Forelimb muscle (tissue), 1 donor: Measurements from ENCODE around the gene PLAGL1. TPM values are rescaled to one million over a fixed set of nuclear protein-coding genes. Genes with fewer than 3 reads are reported as not detected.
"Not testable (repeated sequence)": the region's sequence is repeated elsewhere in the genome, so short reads cannot be mapped to it uniquely, and the experiment has no call there.

Source experiments
- DNase-seq: peaks from one replicate; pipeline ENCODE4 v3.0.0-alpha.2; 2013; ENCODE audit warnings: low read depth
- polyA plus RNA-seq: library from polyadenylated mRNA; unstranded; fragments of 120-200 nt; gene quantifications from one replicate; pipeline ENCODE4 v1.2.1, GENCODE V29; 2013; ENCODE audit not compliant: insufficient read length

Gene PLAGL1
- polyA plus RNA-seq, 1 donor, result 299 TPM

DNA sequence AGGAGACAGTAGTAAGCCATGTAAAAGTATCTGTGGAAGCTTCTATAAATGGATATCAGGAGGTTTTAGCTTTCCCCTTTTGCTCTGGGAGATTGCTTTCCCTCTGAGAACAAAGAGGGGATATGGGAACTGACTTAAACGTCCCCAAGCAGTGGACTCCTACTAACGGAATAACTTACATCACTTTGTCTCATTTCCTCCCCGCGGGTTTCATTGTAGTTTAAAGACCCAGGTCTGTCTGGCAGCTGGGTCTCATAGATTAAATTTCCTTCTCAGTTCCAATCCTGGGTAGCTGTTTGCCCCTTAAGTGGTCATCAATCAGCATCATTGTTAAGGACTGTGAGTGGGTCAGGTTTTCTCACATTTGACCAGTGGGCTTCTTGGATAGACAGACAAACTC is 68.7 kb downstream of the PLAGL1 start:
- no peak for DNase-seq

DNA sequence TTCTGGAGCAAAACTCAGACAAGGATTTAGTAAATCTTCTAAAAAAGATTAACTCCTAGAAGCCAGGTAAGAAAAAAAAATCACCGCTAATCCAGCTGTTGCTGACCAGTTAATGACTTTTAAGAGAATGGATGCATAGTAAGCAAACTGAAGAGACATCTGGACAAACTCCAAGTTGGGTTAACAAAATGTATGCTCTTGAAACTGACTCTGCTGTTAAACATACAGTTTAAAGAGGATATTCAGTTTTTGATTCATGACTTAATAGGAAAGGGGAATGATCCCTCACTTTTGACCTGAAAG is 70.4 kb downstream of the PLAGL1 start:
- no peak for DNase-seq

DNA sequence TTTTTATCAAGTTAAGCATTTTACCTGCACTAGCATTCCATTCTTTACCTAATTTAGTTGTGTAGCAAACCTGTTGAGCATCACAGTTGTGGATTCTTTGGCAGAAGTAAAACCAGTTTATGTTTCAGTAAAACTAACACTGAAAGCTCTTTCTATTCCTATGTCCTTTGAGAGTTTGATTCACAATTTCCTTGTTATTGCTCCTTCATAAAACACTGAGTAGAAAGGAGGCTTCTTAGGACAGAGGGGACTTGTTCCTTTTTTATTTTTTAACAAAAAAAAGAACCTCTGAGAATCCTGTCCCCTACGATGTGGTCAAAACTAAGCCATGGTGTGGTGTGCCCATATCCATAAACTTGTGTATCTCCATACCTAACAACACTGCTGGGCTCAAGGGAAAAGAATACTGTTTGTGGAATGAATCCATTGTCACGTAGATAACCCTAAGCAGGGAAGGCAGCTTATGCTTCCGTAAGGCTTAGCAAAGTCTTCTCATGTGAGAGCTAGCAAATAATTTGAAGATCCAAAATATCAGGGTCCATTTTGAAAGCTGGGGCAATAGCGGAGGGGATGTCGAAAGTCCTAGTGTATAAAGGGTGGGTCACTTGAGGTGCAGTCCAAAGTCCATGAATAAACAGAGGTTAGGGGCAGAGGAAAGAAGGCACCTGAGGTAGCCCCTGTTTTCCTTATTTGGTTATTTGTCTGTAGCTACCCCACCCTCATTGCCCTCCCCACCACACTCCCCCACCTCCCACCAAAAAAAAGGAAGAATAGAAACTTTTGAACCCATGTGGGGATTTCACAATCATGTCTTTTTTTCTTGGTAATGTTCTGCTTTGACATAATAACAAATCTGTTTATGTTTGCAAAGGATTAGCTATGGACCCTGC is 71.0 kb downstream of the PLAGL1 start:
- no peak for DNase-seq

DNA sequence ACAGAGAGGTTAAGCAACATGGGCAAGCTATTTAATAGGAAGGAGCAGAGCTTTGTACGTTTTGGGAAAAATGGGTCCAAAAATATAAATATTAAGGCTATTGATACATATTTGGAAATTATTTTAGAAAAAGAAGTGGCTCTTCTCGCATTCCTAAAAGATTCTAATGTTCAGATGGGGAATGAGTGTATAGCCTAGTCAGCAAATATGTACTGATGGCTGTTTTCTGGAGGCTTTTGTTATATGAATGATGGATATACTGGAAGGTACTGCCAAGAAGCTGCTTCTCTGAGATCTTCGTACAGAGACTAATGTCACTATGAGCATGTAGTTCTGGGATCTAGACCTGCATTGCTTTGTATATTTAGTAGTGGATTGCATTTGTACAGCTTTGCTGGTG is 71.7 kb downstream of the PLAGL1 start:
- DNase-seq, result no peak

DNA sequence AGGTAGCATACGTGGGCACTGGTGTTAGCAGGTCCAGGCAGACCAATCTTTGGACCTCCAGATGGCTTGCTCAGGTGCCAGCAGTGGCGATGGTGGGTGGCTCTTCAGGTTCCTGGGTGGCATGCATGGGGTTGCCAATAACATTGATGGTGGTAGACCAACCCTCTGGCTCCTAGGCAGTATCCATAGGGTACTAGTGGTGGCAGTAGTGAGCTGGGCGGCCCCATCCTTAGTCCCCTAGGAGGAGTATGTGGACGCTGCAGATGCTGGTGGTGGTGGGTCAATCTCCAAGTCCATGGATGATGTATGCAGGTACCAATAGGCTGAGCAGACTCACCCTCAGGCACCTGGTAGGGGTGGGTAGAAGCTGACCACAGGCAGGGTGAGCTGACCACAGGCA is 73.2 kb downstream of the PLAGL1 start:
- DNase-seq, result no peak

DNA sequence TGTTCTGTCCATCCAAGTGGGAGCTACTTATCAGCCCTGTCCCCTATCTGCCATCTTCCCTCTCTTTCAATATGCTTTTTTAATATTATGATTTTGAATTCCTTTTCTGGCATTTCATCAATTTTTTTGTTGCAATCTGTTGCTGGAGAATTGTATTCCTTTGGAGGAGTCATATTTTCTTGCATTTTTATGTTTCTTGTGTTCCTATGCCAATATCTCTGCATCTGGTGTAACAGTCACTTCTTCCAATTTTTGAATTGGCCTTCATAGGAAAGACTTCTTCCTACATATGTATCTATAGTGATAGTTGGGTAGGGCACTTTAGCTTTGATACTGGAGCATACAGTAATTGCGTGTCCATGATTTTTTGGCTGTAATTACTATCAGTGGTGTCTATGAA is 73.7 kb downstream of the PLAGL1 start:
- no peak for DNase-seq

DNA sequence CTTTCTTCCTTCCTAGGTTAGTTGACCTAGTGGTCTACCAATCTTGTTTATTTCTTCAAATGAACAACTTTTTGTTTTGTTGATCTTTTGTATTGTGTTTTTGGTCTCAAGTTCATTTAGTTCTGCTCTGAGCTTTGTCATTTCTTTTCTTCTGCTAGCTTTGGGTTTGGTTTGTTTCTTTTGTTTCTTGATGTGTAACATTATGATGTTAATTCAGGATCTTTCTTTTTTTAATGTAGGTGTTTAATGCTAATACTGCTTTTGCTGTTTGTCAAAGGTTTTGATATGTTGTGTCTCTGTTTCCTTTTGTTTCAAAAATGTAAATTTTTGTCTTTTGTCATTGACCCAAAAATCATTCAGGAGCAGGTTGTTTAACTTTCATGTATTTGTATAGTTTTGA is 78.1 kb downstream of the PLAGL1 start:
- DNase-seq, result no peak

DNA sequence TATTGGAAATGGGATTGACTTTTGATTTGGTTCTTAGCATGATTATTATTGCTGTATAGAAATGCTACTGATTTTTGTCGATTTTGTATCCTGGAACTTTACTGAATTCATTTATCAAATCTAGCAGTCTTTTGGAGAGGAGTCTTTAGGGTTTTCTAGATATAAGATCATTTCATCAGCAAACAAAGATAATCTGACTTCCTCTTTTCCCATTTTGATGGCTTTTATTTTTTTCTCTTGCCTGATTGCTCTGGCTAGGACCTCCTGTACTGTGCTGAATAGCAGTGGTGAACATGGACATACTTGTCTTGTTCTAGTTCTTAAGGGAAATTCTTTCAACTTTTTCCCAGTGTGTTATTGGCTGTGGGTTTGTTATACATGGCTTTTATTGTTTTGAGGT is 79.2 kb downstream of the PLAGL1 start:
- DNase-seq, result no peak

DNA sequence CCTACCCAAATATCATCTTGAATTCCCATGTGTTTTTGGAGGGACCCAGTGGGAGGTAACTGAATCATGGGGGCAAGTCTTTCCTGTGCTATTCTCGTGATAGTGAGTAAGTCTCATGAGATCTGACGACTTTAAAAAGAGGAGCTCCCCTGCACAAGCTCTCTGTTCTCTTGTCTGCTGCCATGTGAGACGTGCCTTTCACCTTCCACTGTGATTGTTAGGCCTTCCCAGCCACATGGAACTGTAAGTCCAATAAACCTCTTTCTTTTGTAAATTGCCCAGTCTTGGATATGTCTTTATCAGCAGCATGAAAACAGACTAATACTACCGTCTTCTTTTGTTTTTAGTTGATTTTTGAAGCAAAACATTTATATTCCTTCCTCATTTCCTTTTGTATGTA is 91.0 kb downstream of the PLAGL1 start:
- not testable (repeated sequence) for DNase-seq

DNA sequence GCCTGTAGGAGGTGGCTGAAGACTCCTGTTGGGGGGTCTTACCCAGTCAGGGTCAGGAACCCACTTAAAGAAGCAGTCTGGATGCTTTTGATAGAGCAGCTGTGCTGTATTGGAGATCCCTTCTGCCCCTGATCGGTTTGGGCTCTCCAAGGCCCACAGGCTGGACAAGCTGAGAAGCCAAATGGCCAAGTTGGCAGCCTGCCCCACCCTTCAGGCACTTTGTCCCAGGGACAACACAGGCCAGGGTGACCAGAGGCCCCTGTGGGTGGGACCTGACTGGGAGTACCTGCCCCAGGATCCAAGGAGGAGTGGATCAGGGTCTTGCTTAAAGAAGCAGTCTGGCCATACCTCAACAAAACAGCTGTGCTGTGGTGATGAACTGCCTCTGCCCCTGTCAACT is 95.4 kb downstream of the PLAGL1 start:
- no peak for DNase-seq

DNA sequence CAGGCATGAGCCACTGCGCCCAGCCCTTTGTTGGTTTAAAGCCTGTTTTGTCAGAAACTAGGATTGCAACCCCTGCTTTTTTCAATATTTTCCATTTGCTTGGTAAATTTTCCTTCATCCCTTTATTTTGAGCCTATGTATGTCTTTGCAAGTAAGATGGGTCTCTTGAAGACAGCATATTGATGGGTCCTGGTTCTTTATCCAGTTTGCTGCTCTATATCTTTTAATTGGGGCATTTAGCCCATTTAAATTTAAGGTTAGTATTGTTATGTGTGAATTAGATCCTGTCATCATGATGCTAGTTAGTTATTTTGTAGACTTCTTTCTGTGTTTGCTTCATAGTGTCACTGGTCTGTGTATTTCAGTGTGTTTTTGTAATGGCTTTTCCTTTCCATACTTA is 97.0 kb downstream of the PLAGL1 start:
- DNase-seq, result no peak

DNA sequence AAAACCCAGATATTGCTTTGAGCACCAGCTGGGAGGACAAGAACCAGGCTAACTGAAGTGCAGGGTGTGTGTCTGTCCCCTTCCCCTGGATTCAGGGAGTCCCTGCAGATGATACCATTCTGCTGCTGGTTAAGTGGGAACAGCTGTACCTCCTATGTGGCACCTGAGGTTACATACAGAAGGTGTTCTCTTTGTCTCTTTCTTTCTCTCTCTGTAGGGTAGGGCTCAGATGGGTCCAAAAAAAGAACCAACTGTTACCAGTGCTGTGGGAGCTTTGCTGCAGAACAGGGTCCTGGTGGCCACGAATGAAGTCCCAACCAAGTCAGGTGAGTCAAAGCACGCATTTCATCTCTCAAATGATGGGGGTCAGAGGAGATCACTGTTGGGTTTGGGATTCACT is 105.2 kb downstream of the PLAGL1 start:
- no peak for DNase-seq

DNA sequence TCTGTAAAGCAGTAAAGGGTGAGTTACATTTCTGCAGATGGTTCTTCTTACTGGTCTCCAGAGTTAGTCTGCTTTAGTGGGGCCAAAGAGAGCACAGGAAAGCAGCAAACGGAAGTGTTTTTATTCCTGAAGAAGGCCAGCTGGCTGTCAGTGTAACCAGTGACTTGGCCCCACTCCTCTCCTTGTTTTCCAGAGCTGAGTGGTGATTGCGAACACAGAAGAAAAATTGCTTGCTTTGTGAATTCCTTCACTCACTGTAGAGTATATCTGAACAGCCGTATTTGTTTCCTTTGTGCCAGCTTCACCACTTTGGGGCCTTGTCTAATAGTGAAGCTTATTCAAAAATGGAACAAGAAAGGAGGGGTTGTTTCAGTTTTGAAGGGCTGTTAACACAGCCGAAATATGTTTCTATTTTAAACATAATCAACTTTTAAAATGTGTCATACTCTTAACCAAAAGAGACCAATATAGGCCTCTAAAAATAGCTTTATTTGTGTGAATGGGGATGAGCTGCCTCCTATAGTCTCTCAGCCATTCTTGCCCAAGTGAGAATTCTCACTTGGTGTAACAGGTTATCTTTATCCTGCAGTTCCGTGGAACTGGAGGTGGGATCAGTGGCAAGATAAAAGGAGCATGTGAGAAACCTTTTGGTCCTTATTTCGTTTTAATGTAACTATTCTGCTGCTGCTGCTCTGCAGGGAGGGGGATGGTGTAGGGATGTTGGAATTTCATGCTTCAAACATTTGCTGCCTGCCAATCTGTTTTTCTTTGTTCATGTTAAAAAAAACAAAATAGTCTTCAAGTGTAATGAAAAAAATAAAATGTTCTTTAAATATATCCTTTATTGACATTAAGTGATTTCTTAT is 105.9 kb downstream of the PLAGL1 start:
- DNase-seq, result peak; percentile 93

DNA sequence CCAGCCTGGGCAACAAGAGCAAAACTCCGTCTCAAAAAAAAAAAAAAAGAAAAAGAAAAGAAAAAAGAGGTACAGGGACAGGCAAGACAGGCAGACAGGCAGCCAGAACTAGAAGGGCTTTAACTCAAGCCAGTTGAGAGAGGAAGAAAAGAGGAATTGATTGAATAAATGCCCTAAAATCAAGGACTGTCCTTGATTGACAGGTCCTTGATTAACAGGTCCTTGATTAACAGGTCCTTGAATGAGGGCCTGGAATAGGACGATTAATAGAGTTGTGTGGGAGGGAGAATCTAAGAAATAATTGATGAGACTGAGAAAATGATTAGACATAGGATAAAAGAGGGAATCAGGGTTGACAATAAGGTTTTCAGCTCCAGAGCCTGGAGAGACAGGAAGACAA is 107.7 kb downstream of the PLAGL1 start:
- DNase-seq, result no peak

DNA sequence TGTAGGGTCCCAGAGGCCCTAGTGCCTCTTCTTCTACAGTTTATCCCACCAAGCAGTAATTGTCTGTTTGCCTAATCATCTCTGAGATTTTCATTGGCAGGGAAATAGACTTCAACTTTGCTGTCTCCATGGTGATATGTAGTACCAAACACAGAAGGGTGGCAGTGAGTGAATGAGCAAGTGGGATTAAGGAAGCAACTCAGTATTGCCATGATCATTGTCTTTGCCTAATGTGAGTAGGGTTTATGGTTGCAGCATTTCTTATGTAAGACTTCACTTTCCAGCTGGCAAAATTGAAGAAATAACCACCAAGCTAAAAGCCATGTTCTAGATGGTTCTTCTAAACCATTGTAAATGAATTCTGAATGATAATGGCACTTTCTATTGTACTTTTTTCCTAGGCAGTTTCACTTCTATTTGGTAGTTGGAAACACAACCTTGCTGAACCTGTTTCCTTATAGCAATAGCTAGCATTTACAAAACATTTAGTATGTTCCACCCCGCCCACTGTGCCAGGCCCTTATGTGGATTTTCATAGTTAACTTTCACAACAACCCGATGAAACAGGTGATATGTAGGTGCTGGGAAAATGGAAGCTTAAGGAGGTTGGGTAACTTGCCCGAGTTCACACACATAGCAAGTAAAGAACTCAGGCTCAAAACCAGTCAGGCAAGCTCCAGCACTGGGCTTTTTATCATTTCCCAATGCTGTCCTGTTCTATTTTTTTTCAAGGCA is 111.8 kb downstream of the PLAGL1 start:
- DNase-seq, result no peak

DNA sequence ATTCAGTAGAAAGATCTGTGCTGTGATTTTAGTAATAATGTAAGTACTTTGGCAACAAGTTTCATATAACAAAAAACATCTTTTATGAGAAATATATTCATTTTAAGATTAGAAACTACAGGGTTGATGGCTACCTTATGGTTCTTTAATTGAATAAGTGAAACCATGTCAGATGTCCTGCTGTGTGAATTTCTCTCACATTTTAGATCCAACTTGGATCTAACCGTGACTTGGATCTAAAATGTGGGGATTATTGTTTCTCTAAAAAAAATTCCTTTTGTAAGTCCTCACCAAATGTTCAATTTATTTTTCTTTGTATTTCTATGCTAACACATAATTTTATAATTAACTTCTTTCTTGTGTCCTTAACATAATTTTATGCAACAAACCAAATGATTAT is 113.4 kb downstream of the PLAGL1 start:
- peak; percentile 60 for DNase-seq

Other genes starting within 250 kb of the PLAGL1 start
- 41.0 TPM for gene LTV1, start 164.9 kb downstream of the PLAGL1 start, polyA plus RNA-seq
- gene ZC2HC1B, start 143.8 kb downstream of the PLAGL1 start, polyA plus RNA-seq, result not detected
- gene SF3B5, start 87.3 kb upstream of the PLAGL1 start, polyA plus RNA-seq, result 108 TPM
- gene STX11, start 142.3 kb upstream of the PLAGL1 start, polyA plus RNA-seq, result 1.3 TPM